A549 (cell line): ENCODE results near the gene TSPAN14. TPM values are rescaled to one million over a fixed set of nuclear protein-coding genes. Genes with fewer than 3 reads are reported as not detected.
A peak's percentile ranks its signal among the peaks of the same experiment; 100 is the strongest.

ENCODE experiments used
- ATAC-seq, 2 experiments: fragments of 200-7000 bp in 1 of 2; fragments of >200 bp in 1 of 2; cut with Nextera tagmentation in 1 of 2; cut with Tn5 transposase in 1 of 2; 3 replicates each; pipeline versions ENCODE4 v1.8.0 to v1.9.1; 2018 to 2020; ENCODE audit warnings: mild to moderate bottlenecking in 1 of 2, moderate library complexity in 1 of 2
- CTCF ChIA-PET: fragments of 300-600 bp; sonication (Branson Sonifier 250); formaldehyde crosslinking; extraction: SDS; loops from one replicate; lab custom pipeline; 2021; ENCODE audit warnings: antibody characterized with exemption, inconsistent platforms; lab: Yijun Ruan, JAX
- POLR2A ChIA-PET: fragments of 350-600 bp; formaldehyde crosslinking; extraction: SDS; loops from one replicate; lab custom pipeline; 2021; ENCODE audit warnings: antibody characterized with exemption, inconsistent platforms; lab: Yijun Ruan, JAX
- DNase-seq, 2 experiments: peaks; one replicate each; pipeline versions ENCODE4 v3.0.0 to v3.0.0-alpha.2; 2011 to 2016; ENCODE audit warnings: low read depth in 1 of 2, low spot score in 1 of 2
- FAIRE-seq: peaks from 2 replicates; lab custom pipeline; 2011; peaks lifted over from hg19 to GRCh38; lab: Jason Lieb, UNC
- H3K27ac ChIP-seq, 2 experiments: fragments of >200 bp; sonication (Bioruptor Twin); formaldehyde crosslinking; 3 replicates each; pipeline ENCODE4 v1.5.1; 2016 to 2017
- H3K4me1 ChIP-seq: fragments of >200 bp; sonication (Bioruptor Twin); formaldehyde crosslinking; 3 replicates; pipeline ENCODE4 v1.6.1; 2016
- H3K4me2 ChIP-seq: fragments of >200 bp; sonication (Bioruptor Twin); formaldehyde crosslinking; 3 replicates; pipeline ENCODE4 v1.6.1; 2016
- H3K4me3 ChIP-seq: fragments of >200 bp; sonication (Bioruptor Twin); formaldehyde crosslinking; 3 replicates; pipeline ENCODE4 v1.5.1; 2016
- H3K9me3 ChIP-seq: fragments of >200 bp; sonication (Bioruptor Twin); formaldehyde crosslinking; 3 replicates; pipeline ENCODE4 v1.6.1; 2016
- BCL3 ChIP-seq: fragments of >200 bp; sonication (Bioruptor Twin); formaldehyde crosslinking; IDR thresholded peaks from 3 replicates; pipeline ENCODE4 v1.6.1; 2016
- CBX8 ChIP-seq: fragments of 200-600 bp; sonication (generic); IDR thresholded peaks from 2 replicates; pipeline ENCODE4 v1.6.1; 2016
- EP300 ChIP-seq, 2 experiments: fragments of >200 bp; sonication (Bioruptor Twin); formaldehyde crosslinking; IDR thresholded peaks; 2 replicates in 1 of 2; 3 replicates in 1 of 2; pipeline ENCODE4 v1.6.1; 2016 to 2017
- ESRRA ChIP-seq: fragments of 150-350 bp; IDR thresholded peaks from 2 replicates; pipeline ENCODE4 v1.6.1; 2014; ENCODE audit warnings: mild to moderate bottlenecking, low read length, borderline replicate concordance
- FOSB ChIP-seq: fragments of 250-450 bp; sonication (Bioruptor Pico); IDR thresholded peaks from 2 replicates; pipeline ENCODE4 v1.5.0; 2020; ENCODE audit warnings: mild to moderate bottlenecking, moderate library complexity
- HEYL ChIP-seq: fragments of 250-450 bp; sonication (Bioruptor Pico); IDR thresholded peaks from 2 replicates; pipeline ENCODE4 v1.8.0; 2021; ENCODE audit warnings: mild to moderate bottlenecking, moderate library complexity
- HOXA7 ChIP-seq: fragments of 250-450 bp; sonication (Bioruptor Pico); IDR thresholded peaks from 2 replicates; pipeline ENCODE4 v1.5.0; 2020; ENCODE audit warnings: mild to moderate bottlenecking, moderate library complexity
- HOXB13 ChIP-seq: fragments of 250-450 bp; sonication (Bioruptor Pico); IDR thresholded peaks from 2 replicates; pipeline ENCODE4 v1.5.0; 2020; ENCODE audit warnings: low read depth, mild to moderate bottlenecking, moderate library complexity
- HOXB5 ChIP-seq: fragments of 250-450 bp; sonication (Bioruptor Pico); IDR thresholded peaks from 2 replicates; pipeline ENCODE4 v1.5.0; 2020; ENCODE audit warnings: mild to moderate bottlenecking, moderate library complexity
- JUNB ChIP-seq: fragments of >200 bp; sonication (Bioruptor Twin); formaldehyde crosslinking; IDR thresholded peaks from 2 replicates; pipeline ENCODE4 v1.6.1; 2016
- NFE2L2 ChIP-seq: fragments of 150-350 bp; conservative IDR thresholded peaks from 2 replicates; pipeline ENCODE4 v1.6.1; 2014; ENCODE audit warnings: low read length
- POLR2A ChIP-seq: IDR thresholded peaks from 2 replicates; pipeline ENCODE4 v1.6.1; 2012; ENCODE audit warnings: mild to moderate bottlenecking, low read length
- POLR2AphosphoS2 ChIP-seq: conservative IDR thresholded peaks from 2 replicates; pipeline ENCODE4 v1.6.1; 2012; ENCODE audit warnings: low read length, improper control_type of control experiment, inconsistent platforms
- RCOR1 ChIP-seq: fragments of 150-350 bp; IDR thresholded peaks from 2 replicates; pipeline ENCODE4 v1.6.1; 2014; ENCODE audit warnings: antibody characterized with exemption, low read length, low read depth
- REST ChIP-seq: fragments of 200-600 bp; sonication (generic); IDR thresholded peaks from 2 replicates; pipeline ENCODE4 v1.6.1; 2016; ENCODE audit warnings: antibody characterized with exemption, mild to moderate bottlenecking, moderate library complexity
- SREBF2 ChIP-seq: fragments of 450-650 bp; IDR thresholded peaks from 2 replicates; pipeline ENCODE4 v1.6.1; 2014; ENCODE audit warnings: mild to moderate bottlenecking, moderate library complexity
- USF2 ChIP-seq: fragments of 450-650 bp; IDR thresholded peaks from 2 replicates; pipeline ENCODE4 v1.6.1; 2014; ENCODE audit warnings: antibody characterized with exemption
- ZFP36 ChIP-seq: fragments of 450-650 bp; IDR thresholded peaks from 2 replicates; pipeline ENCODE4 v1.6.1; 2014; ENCODE audit warnings: borderline replicate concordance; ENCODE audit not compliant: partially characterized antibody
- WGBS: methylation state at CpG from one replicate; pipeline ENCODE4 v1.1.6; 2017; ENCODE audit errors: missing lambda C conversion rate; 5-methylcytosine and 5-hydroxymethylcytosine counted together
- polyA plus RNA-seq, 4 experiments: library from polyadenylated mRNA; depleted of rRNA in 3 of 4; stranded (reverse); fragments of >200 nt; fragmentation: RNase III in 1 of 4; extraction: RNeasy Plus Mini Kit Qiagen cat#74134 plus additional on column Dnase treatment in 1 of 4; gene quantifications; 2 replicates in 3 of 4; 3 replicates in 1 of 4; pipeline ENCODE4 v1.2.3, GENCODE V29; 2011 to 2017

Gene TSPAN14
- polyA plus RNA-seq, 2 of the 4 experiments (the other 2 are of a cell fraction): 87.0 to 124 TPM

GRCh38 chr10:80526218-80526617, 72.1 kb downstream of the TSPAN14 start:
- WGBS: 61% methylated on average over 2 of the region's 2 CpGs
- Histone ChIP-seq H3K4me1 (peaks cover 77% of the 10 kb centered on the region), H3K9me3 (no peaks in the 10 kb centered on the region), H3K4me2 (peak overlapping the region; percentile 37), H3K27ac (peak overlapping the region; percentile 39 to 76), H3K4me3 (no peak overlapping the region)
- no peak for FAIRE-seq
- TF ChIP-seq USF2 (no peak), ZFP36 (no peak), CBX8 (no peak), HEYL (CRISPR knock-in tag) (no peak), JUNB (no peak), FOSB (CRISPR knock-in tag) (no peak), HOXB13 (no peak), HOXA7 (CRISPR knock-in tag) (no peak), EP300 (IDR thresholded peaks at IDR 0.05) (no peak), REST (no peak), BCL3 (no peak)
- ChIA-PET POLR2A (no interaction called here), CTCF (interaction anchor here (1.1 to 9.3 kb wide), 7 partner anchors 10 to 141 kb away, joined by 3 to 81 read pairs (median 5); partner anchors contain the start of gene PRXL2A)
- no peak for DNase-seq
- no peak for ATAC-seq

- WGBS: 85% methylated on average over 6 of the region's 6 CpGs
- ATAC-seq: no peak
Measured at GRCh38 chr10:80526742-80527141, 72.6 kb downstream of the TSPAN14 start.

GRCh38 chr10:80528185-80528700, 74.1 kb downstream of the TSPAN14 start:
- TF ChIP-seq RCOR1 (no peak), POLR2AphosphoS2 (0 out of 2 replicates have a peak, but pooled peaks have one; percentile 35)
- DNase-seq (no peak), FAIRE-seq (no peak), ATAC-seq (no peak)
- no peaks in the 10 kb centered on the region for H3K9me3 ChIP-seq
- ChIA-PET POLR2A (no interaction called here), CTCF (interaction anchor here (0.9 to 9.3 kb wide), 5 partner anchors 16 to 86 kb away, joined by 3 to 81 read pairs (median 4); no protein-coding TSS in a partner anchor)
- WGBS: 95% methylated on average over 2 of the region's 2 CpGs
- peak overlapping the region; percentile 72 to 76 for H3K27ac ChIP-seq
- peaks cover 84% of the 10 kb centered on the region for H3K4me1 ChIP-seq
- H3K4me2 ChIP-seq: no peak overlapping the region
- H3K4me3 ChIP-seq: no peak overlapping the region

More at GRCh38 chr10:80526742-80527141, 72.6 kb downstream of the TSPAN14 start:
- peak overlapping the region; percentile 39 to 76 for H3K27ac ChIP-seq
- peaks cover 82% of the 10 kb centered on the region for H3K4me1 ChIP-seq
- FAIRE-seq: no peak
- DNase-seq: no peak
- TF ChIP-seq SREBF2: no peak
- TF ChIP-seq NFE2L2: no peak
- TF ChIP-seq HEYL (CRISPR knock-in tag): no peak
- TF ChIP-seq POLR2A: no peak
- no peak for TF ChIP-seq ESRRA
- no peak for TF ChIP-seq JUNB
- no peak for TF ChIP-seq HOXB5 (CRISPR knock-in tag)
- ChIA-PET CTCF (interaction anchor here (1.1 to 9.3 kb wide), 5 partner anchors 10 to 119 kb away, joined by 3 to 81 read pairs (median 7); partner anchors contain the start of gene PRXL2A), POLR2A (no interaction called here)
- H3K9me3 ChIP-seq: no peaks in the 10 kb centered on the region
- peak overlapping the region; percentile 37; the same call in 1 of the 3 replicates for H3K4me2 ChIP-seq
- H3K4me3 ChIP-seq: no peak overlapping the region
